NK-92 treated with Interleukin-12 subunit alpha and Interleukin-12 subunit beta, amount 100 ng/mL, for 24 hours (cell line): ENCODE measurements around the gene FOXQ1.

Source experiments
- DNase-seq: peaks from one replicate; lab custom pipeline; 2025; lab: John Stamatoyannopoulos, UW

FOXQ1 gene

GRCh38 chr6:1311400-1312202 is at the start of gene FOXQ1:
FOXQ1 (plus strand) TSS chr6:1312098; CDS start chr6:1312705, 607 bp downstream.
- no peak for DNase-seq

GRCh38 chr6:1262704-1263038 is 49.2 kb upstream of the FOXQ1 start:
- DNase-seq, result no peak

- no peak for DNase-seq
Measured at GRCh38 chr6:1263039-1263849, 48.7 kb upstream of the FOXQ1 start.

GRCh38 chr6:1263850-1264377 is 48.0 kb upstream of the FOXQ1 start:
- no peak for DNase-seq

- no peak for DNase-seq
Measured at GRCh38 chr6:1264619-1265445, 47.1 kb upstream of the FOXQ1 start.

GRCh38 chr6:1266686-1267056 is 45.2 kb upstream of the FOXQ1 start:
- no peak for DNase-seq

- DNase-seq, result no peak
Measured at GRCh38 chr6:1267057-1267732, 44.7 kb upstream of the FOXQ1 start.

GRCh38 chr6:1267790-1268762 is 43.8 kb upstream of the FOXQ1 start:
- DNase-seq, result no peak

- no peak for DNase-seq
Measured at GRCh38 chr6:1271071-1271763, 40.7 kb upstream of the FOXQ1 start.

GRCh38 chr6:1278061-1278720 is 33.7 kb upstream of the FOXQ1 start:
- DNase-seq, result no peak

GRCh38 chr6:1279065-1279464 is 32.8 kb upstream of the FOXQ1 start:
- DNase-seq, result no peak

GRCh38 chr6:1280666-1281300 is 31.1 kb upstream of the FOXQ1 start:
- DNase-seq, result no peak

- DNase-seq, result no peak
Measured at GRCh38 chr6:1281746-1282145, 30.2 kb upstream of the FOXQ1 start.

- no peak for DNase-seq
Measured at GRCh38 chr6:1283501-1283900, 28.4 kb upstream of the FOXQ1 start.

GRCh38 chr6:1285556-1285955 is 26.3 kb upstream of the FOXQ1 start:
- DNase-seq, result no peak

- DNase-seq, result no peak
Measured at GRCh38 chr6:1285956-1286355, 25.9 kb upstream of the FOXQ1 start.

GRCh38 chr6:1287103-1287591 is 24.8 kb upstream of the FOXQ1 start:
- no peak for DNase-seq

GRCh38 chr6:1290086-1290485 is 21.8 kb upstream of the FOXQ1 start:
- DNase-seq, result no peak

- DNase-seq, result no peak
Measured at GRCh38 chr6:1290805-1291204, 21.1 kb upstream of the FOXQ1 start.
